Endothelial cell of umbilical vein (primary cell): ENCODE results near the gene CEP152.

ENCODE experiments used
- CTCF ChIP-seq, 2 donors: IDR thresholded peaks; 1 replicate in 1 of 2; 2 replicates in 1 of 2; pipeline ENCODE4 v1.5.1; 2011; ENCODE audit warnings: low read length in 2 of 2, mild to moderate bottlenecking in 2 of 2, moderate library complexity in 2 of 2, control low read depth in 1 of 2, inconsistent platforms in 1 of 2, low read depth in 1 of 2; ENCODE audit not compliant: insufficient read depth in 1 of 2; ENCODE audit errors: extremely low read depth in 1 of 2
- POLR2AphosphoS5 ChIP-seq: IDR thresholded peaks from 2 replicates; pipeline ENCODE4 v1.6.1; 2012; ENCODE audit warnings: low read depth, mild to moderate bottlenecking, control low read depth, low read length, moderate library complexity; ENCODE audit not compliant: insufficient read depth

- TF ChIP-seq CTCF (IDR thresholded peaks at IDR 0.05; ENCODE audit: extremely low read depth in 1 of 2, insufficient read depth in 1 of 2, low read depth in 1 of 2, low read length in 2 of 2) (no peak), POLR2AphosphoS5 (no peak)
Observed at GRCh38 chr15:48834756-48835155, 23.9 kb upstream of the CEP152 start.
